Measurements from ENCODE around the gene L3MBTL4. TPM values are rescaled to one million over a fixed set of nuclear protein-coding genes. Genes with fewer than 3 reads are reported as not detected.

L3MBTL4 gene
- total RNA-seq, 1 donor from 2014 or later: 0.34 TPM

DNA sequence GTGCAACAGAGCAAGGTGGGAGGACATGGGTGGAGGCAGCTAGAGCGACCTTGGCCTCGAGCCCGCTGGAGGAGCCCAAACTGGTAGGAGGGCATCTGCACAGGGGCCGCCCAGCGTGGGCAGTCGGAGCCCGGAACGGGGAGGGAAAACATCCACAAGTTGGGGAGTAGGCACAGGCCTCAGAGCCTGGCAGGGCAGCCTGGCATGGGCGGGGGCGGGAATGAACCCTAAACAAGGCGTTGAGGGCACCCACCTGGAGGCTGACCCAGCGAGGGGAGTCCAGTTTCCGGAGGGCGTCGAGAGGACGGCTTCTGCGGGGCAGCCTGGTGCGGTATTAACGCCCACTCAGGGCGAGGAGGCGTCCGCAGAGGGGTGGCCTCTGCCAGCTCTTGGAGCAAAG, 129.9 kb downstream of the L3MBTL4 start:
- Mint-ChIP-seq H3K4me3 (no peak overlapping the region), H3K4me1 (peaks cover 10% of the 10 kb centered on the region), H3K27ac (no peak overlapping the region), H3K36me3 (no peaks in the 10 kb centered on the region), H3K9me3 (no peaks in the 10 kb centered on the region), H3K27me3 (ENCODE audit: insufficient read depth, low read depth) (no peaks in the 10 kb centered on the region)
- Histone ChIP-seq H2AFZ (replicated peaks) (no peak overlapping the region), H3F3A (ENCODE audit: low read depth) (no peaks in the 10 kb centered on the region), H3K4me1 (no peaks in the 10 kb centered on the region), H3K9ac (no peak overlapping the region), H3K4me3 (no peak overlapping the region), H3K27ac (no peak overlapping the region), H3K36me3 (no peaks in the 10 kb centered on the region), H3K27me3 (no peaks in the 10 kb centered on the region), H4K20me1 (ENCODE audit: low read depth) (no peaks in the 10 kb centered on the region), H3K9me3 (ENCODE audit: low read depth) (no peaks in the 10 kb centered on the region), H3K79me2 (ENCODE audit: low read depth) (no peaks in the 10 kb centered on the region), H3K4me2 (no peak overlapping the region)
- no peak for DNase-seq (ENCODE audit: low spot score)
- TF ChIP-seq EZH2 (IDR thresholded peaks at IDR 0.05): no peak

GRCh38 chr18:6284300-6284699, 130.4 kb downstream of the L3MBTL4 start:
- H4K20me1 ChIP-seq (ENCODE audit: low read depth): no peaks in the 10 kb centered on the region
- H3K9me3 Mint-ChIP-seq: no peaks in the 10 kb centered on the region
- H3K27ac Mint-ChIP-seq: no peak overlapping the region
- H3K4me3 ChIP-seq: no peak overlapping the region
- H3K36me3 ChIP-seq: no peaks in the 10 kb centered on the region
- no peak overlapping the region for H3K4me3 Mint-ChIP-seq
- H3K79me2 ChIP-seq (ENCODE audit: low read depth): no peaks in the 10 kb centered on the region
- H3K9me3 ChIP-seq (ENCODE audit: low read depth): no peaks in the 10 kb centered on the region
- no peak overlapping the region for H3K27ac ChIP-seq
- no peaks in the 10 kb centered on the region for H3F3A ChIP-seq (ENCODE audit: low read depth)
- H3K27me3 ChIP-seq: no peaks in the 10 kb centered on the region
- no peaks in the 10 kb centered on the region for H3K4me1 ChIP-seq
- H3K36me3 Mint-ChIP-seq: no peaks in the 10 kb centered on the region
- H3K9ac ChIP-seq: no peak overlapping the region
- H3K4me1 Mint-ChIP-seq: peaks cover 13% of the 10 kb centered on the region
- no peak overlapping the region for H2AFZ ChIP-seq (replicated peaks)
- TF ChIP-seq, protein P1, sequence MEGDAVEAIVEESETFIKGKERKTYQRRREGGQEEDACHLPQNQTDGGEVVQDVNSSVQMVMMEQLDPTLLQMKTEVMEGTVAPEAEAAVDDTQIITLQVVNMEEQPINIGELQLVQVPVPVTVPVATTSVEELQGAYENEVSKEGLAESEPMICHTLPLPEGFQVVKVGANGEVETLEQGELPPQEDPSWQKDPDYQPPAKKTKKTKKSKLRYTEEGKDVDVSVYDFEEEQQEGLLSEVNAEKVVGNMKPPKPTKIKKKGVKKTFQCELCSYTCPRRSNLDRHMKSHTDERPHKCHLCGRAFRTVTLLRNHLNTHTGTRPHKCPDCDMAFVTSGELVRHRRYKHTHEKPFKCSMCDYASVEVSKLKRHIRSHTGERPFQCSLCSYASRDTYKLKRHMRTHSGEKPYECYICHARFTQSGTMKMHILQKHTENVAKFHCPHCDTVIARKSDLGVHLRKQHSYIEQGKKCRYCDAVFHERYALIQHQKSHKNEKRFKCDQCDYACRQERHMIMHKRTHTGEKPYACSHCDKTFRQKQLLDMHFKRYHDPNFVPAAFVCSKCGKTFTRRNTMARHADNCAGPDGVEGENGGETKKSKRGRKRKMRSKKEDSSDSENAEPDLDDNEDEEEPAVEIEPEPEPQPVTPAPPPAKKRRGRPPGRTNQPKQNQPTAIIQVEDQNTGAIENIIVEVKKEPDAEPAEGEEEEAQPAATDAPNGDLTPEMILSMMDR (IDR thresholded peaks at IDR 0.05): no peak
- TF ChIP-seq EZH2phosphoT487 (IDR thresholded peaks at IDR 0.05) (no peak), EZH2 (IDR thresholded peaks at IDR 0.05) (no peak)
- no peak overlapping the region for H3K4me2 ChIP-seq
- DNase-seq (ENCODE audit: low spot score): no peak
- H3K27me3 Mint-ChIP-seq (ENCODE audit: insufficient read depth, low read depth): no peaks in the 10 kb centered on the region

GRCh38 chr18:6281874-6282273, 132.8 kb downstream of the L3MBTL4 start:
- Histone ChIP-seq H3K27ac (no peak overlapping the region), H3K4me1 (peaks cover 3% of the 10 kb centered on the region), H3K9ac (no peak overlapping the region), H3K36me3 (no peaks in the 10 kb centered on the region), H3K4me3 (no peak overlapping the region), H3K9me3 (ENCODE audit: low read depth) (no peaks in the 10 kb centered on the region), H3K27me3 (no peaks in the 10 kb centered on the region), H4K20me1 (ENCODE audit: low read depth) (no peaks in the 10 kb centered on the region), H3K79me2 (ENCODE audit: low read depth) (no peaks in the 10 kb centered on the region), H3F3A (ENCODE audit: low read depth) (no peaks in the 10 kb centered on the region), H2AFZ (replicated peaks) (no peak overlapping the region), H3K4me2 (no peak overlapping the region)
- no peaks in the 10 kb centered on the region for H3K27me3 Mint-ChIP-seq (ENCODE audit: insufficient read depth, low read depth)
- no peak overlapping the region for H3K4me3 Mint-ChIP-seq
- H3K9me3 Mint-ChIP-seq: no peaks in the 10 kb centered on the region
- no peak overlapping the region for H3K27ac Mint-ChIP-seq
- no peak for TF ChIP-seq EZH2phosphoT487 (IDR thresholded peaks at IDR 0.05)
- TF ChIP-seq EZH2 (IDR thresholded peaks at IDR 0.05): no peak
- TF ChIP-seq, protein P1 (IDR thresholded peaks at IDR 0.05): no peak
- H3K4me1 Mint-ChIP-seq: peaks cover 16% of the 10 kb centered on the region
- no peak for DNase-seq (ENCODE audit: low spot score)
- no peaks in the 10 kb centered on the region for H3K36me3 Mint-ChIP-seq

GRCh38 chr18:6280211-6280743, 134.4 kb downstream of the L3MBTL4 start:
- Mint-ChIP-seq H3K27ac (no peak overlapping the region), H3K4me1 (peaks cover 16% of the 10 kb centered on the region), H3K4me3 (no peak overlapping the region)

More at GRCh38 chr18:6280211-6280743, 134.4 kb downstream of the L3MBTL4 start:
- Histone ChIP-seq H3F3A (ENCODE audit: low read depth) (no peaks in the 10 kb centered on the region), H3K79me2 (ENCODE audit: low read depth) (no peaks in the 10 kb centered on the region), H3K27ac (no peak overlapping the region), H3K4me3 (no peak overlapping the region), H2AFZ (replicated peaks) (no peak overlapping the region), H3K9ac (no peak overlapping the region), H3K9me3 (ENCODE audit: low read depth) (no peaks in the 10 kb centered on the region), H3K36me3 (no peaks in the 10 kb centered on the region), H4K20me1 (ENCODE audit: low read depth) (no peaks in the 10 kb centered on the region), H3K27me3 (no peaks in the 10 kb centered on the region), H3K4me1 (peaks cover 3% of the 10 kb centered on the region), H3K4me2 (no peak overlapping the region)
- no peaks in the 10 kb centered on the region for H3K9me3 Mint-ChIP-seq
- TF ChIP-seq EZH2phosphoT487 (IDR thresholded peaks at IDR 0.05): no peak
- TF ChIP-seq, protein P1 (IDR thresholded peaks at IDR 0.05): no peak
- no peak for TF ChIP-seq EZH2 (IDR thresholded peaks at IDR 0.05)
- DNase-seq (ENCODE audit: low spot score): no peak
- no peaks in the 10 kb centered on the region for H3K36me3 Mint-ChIP-seq
- peaks cover 2% of the 10 kb centered on the region for H3K27me3 Mint-ChIP-seq (ENCODE audit: insufficient read depth, low read depth)

Measured in neural progenitor cell (in vitro differentiated cells).